T47D (cell line): ENCODE measurements around the gene TUBAL3.

Source experiments
- DNase-seq, 2 experiments: peaks; one replicate each; pipeline versions ENCODE4 v3.0.0 to v3.0.0-alpha.2; 2011 to 2012; ENCODE audit warnings: low read depth in 1 of 2, low spot score in 1 of 2
- JUND ChIP-seq: IDR thresholded peaks from 2 replicates; pipeline ENCODE4 v1.6.1; 2012; ENCODE audit warnings: low read depth
- in situ Hi-C: cut with HindIII; loops from 2 replicates; pipeline ENCODE4 v1.10.0; 2016; ENCODE audit warnings: low sequenced_read_pairs, low pct_unique_long_range_greater_than_20kb

The TUBAL3 gene

GRCh38 chr10:5404208-5405041, at the start of gene TUBAL3:
TSS of gene TUBAL3 (minus strand) at chr10:5404828. CDS start at chr10:5404792, 36 bp downstream.
- no peak for TF ChIP-seq JUND
- in situ Hi-C loops: no loop called here
- DNase-seq: no peak

GRCh38 chr10:5453749-5454489, 49.3 kb upstream of the TUBAL3 start:
- no peak for DNase-seq
- in situ Hi-C loops: no loop called here
- no peak for TF ChIP-seq JUND

GRCh38 chr10:5450605-5451384, 46.2 kb upstream of the TUBAL3 start:
- no peak for TF ChIP-seq JUND
- in situ Hi-C loops: no loop called here
- no peak for DNase-seq

- in situ Hi-C loops: no loop called here
- no peak for TF ChIP-seq JUND
- no peak for DNase-seq
These were observed 45.2 kb upstream of the TUBAL3 start for GRCh38 chr10:5449823-5450222.

- in situ Hi-C loops: no loop called here
- no peak for DNase-seq
- no peak for TF ChIP-seq JUND
These were observed 44.6 kb upstream of the TUBAL3 start for GRCh38 chr10:5449227-5449626.

GRCh38 chr10:5448333-5449001, 43.8 kb upstream of the TUBAL3 start:
- TF ChIP-seq JUND: no peak
- in situ Hi-C loops: no loop called here
- no peak for DNase-seq

- in situ Hi-C loops: no loop called here
- TF ChIP-seq JUND: no peak
- no peak for DNase-seq
These were observed 43.0 kb upstream of the TUBAL3 start for GRCh38 chr10:5447611-5448071.

- TF ChIP-seq JUND: no peak
- DNase-seq: no peak
- in situ Hi-C loops: no loop called here
These were observed 42.4 kb upstream of the TUBAL3 start for GRCh38 chr10:5447056-5447455.

- peak; percentile 65 to 93 for DNase-seq
- in situ Hi-C loops: no loop called here
- TF ChIP-seq JUND: no peak
These were observed 41.8 kb upstream of the TUBAL3 start for GRCh38 chr10:5446390-5446926.

GRCh38 chr10:5445006-5445405, 40.4 kb upstream of the TUBAL3 start:
- no peak for TF ChIP-seq JUND
- DNase-seq: no peak
- in situ Hi-C loops: no loop called here

- in situ Hi-C loops: no loop called here
- DNase-seq: no peak
- no peak for TF ChIP-seq JUND
These were observed 38.8 kb upstream of the TUBAL3 start for GRCh38 chr10:5443429-5443828.

GRCh38 chr10:5442990-5443370, 38.4 kb upstream of the TUBAL3 start:
- DNase-seq: no peak
- in situ Hi-C loops: no loop called here
- TF ChIP-seq JUND: no peak
